Ovary (tissue), 9 donors: ENCODE data around the gene DPYSL5. TPM values are rescaled to one million over a fixed set of nuclear protein-coding genes. Genes with fewer than 3 reads are reported as not detected.

ENCODE experiments used
- DNase-seq, 5 donors: peaks; one replicate each; pipeline ENCODE4 v3.0.0-alpha.2; 2019 to 2020
- H3K27ac ChIP-seq, 2 donors: fragments of 200-600 bp; one replicate each; pipeline versions ENCODE4 v1.5.1 to v1.8.0; 2019 to 2022
- H3K27me3 ChIP-seq: fragments of 200-600 bp; one replicate; pipeline ENCODE4 v1.8.0; 2022
- H3K36me3 ChIP-seq: fragments of 200-600 bp; sonication (generic); one replicate; pipeline ENCODE4 v1.5.1; 2019
- H3K4me1 ChIP-seq: one replicate; pipeline ENCODE4 v1.8.1; 2013; ENCODE audit warnings: mild to moderate bottlenecking, moderate library complexity; ENCODE audit not compliant: insufficient read depth
- H3K4me3 ChIP-seq: fragments of 200-600 bp; sonication (generic); one replicate; pipeline ENCODE4 v1.5.1; 2017
- H3K9me3 ChIP-seq, 2 donors: fragments of 200-600 bp in 1 of 2; sonication (generic) in 1 of 2; one replicate each; pipeline versions ENCODE4 v1.5.1 to v1.8.1; 2013 to 2019; ENCODE audit warnings: mild to moderate bottlenecking in 1 of 2, moderate library complexity in 1 of 2
- EP300 ChIP-seq: sonication (generic); formaldehyde crosslinking; IDR thresholded peaks from one replicate; pipeline ENCODE4 v1.6.1; 2017; ENCODE audit warnings: antibody characterized with exemption
- POLR2A ChIP-seq: fragments of 450-650 bp; IDR thresholded peaks from one replicate; pipeline ENCODE4 v1.6.1; 2017; ENCODE audit warnings: antibody characterized with exemption, mild to moderate bottlenecking, moderate library complexity
- WGBS, 3 donors: extraction: QIAGEN DNeasy Blood & Tissue Kit in 1 of 3; methylation state at CpG; one replicate each; pipeline versions ENCODE4 v1.1.5 to v1.1.7; 2013 to 2017; 5-methylcytosine and 5-hydroxymethylcytosine counted together
- intact Hi-C, 4 donors: fragments of 100-400 bp; cut with DNase I; formaldehyde crosslinking; loops; one replicate each; pipeline versions ENCODE4 v1.11.0 to v1.15.1; 2022 to 2023
- polyA plus RNA-seq, 2 donors: library from polyadenylated mRNA; stranded (reverse); fragments of 200-250 nt in 1 of 2; fragments of 350-450 nt in 1 of 2; fragmentation: Illumina TruSeq in 1 of 2; extraction: RNeasy Lipid Tissue Mini Kit (QIAGEN cat#74804) in 1 of 2; gene quantifications; one replicate each; pipeline ENCODE4 v1.2.3, GENCODE V29; 2013 to 2014
- total RNA-seq, 7 donors: library from RNA; depleted of rRNA in 2 of 7; stranded (reverse); fragments of >200 nt in 2 of 7; fragmentation: NEBNext Ultra II Directional in 3 of 7; extraction: Animal tissue kit (Norgen Biotek cat#: 25700) in 3 of 7; gene quantifications; one replicate each; pipeline versions ENCODE4 v1.1.0 to v1.2.4, GENCODE V29; 2016 to 2023
- TF ChIP-seq, protein P1 (sequence below), 3 donors: fragments of 450-650 bp in 2 of 3; fragments of 200-600 bp in 1 of 3; IDR thresholded peaks; one replicate each; pipeline versions ENCODE4 v1.5.1 to v1.8.0; 2016 to 2022; ENCODE audit warnings: antibody characterized with exemption in 3 of 3, mild to moderate bottlenecking in 1 of 3
- donor health status: DM: no; HTN: no; CAD: no; lungs with moderate emphysema.
- donor health status: DM: no; HTN: no; CAD: no.
- donor health status: Bipolar disorder and iron deficiency.
- donor health status: DM: yes; HTN: yes; CAD: no.
- donor health status: DM: no; HTN: no; CAD: no.
- donor health status: DM: yes; HTN: yes; CAD: no.

DPYSL5 gene
- total and polyA plus RNA-seq, 9 donors: 0.05 to 0.78 (median 0.17) TPM; not detected in 3

DNA sequence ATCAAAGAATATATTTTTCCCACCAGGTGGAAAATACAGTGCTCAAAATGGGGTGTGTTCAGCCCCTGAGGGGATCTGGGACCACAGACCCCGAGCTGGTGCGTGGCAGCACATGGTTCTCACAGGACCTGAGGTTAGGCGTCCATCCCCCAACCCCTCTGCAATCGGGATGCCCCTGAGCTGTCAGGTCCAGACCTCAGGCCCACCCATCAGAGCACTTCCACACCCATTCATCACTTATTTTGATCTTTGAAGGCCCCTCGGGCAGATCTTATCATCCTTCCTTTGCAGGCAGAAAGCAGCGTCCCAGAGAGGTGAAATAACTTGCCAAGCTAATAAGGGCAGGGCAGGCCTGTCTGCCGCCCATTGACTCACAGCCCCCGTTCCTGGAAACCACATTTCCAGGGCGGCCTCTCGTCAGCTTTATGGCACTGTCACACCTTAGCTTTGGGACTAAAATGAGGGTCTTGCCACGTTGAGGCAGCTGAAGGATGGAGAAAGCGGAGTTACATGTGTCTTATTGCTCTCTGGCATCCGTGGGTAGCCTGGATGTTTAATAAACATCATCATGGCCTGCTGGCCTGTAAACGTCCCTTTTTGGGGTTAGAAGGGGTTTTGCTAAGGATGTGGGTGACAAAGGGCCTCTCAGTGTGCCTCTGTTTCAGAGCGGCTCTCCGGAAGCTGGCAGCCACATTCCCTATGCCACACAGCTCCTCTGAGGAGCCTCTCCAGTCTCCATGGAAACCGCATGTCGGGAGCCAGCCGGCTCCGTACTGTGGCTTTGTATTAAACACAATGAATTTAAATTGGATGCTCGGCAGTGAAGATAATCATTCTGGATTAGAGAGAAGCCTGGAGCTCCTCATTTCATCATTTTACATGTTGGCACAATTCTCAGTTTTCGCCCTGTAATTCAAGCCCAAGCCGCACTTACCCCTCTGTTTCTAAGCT is 64.3 kb downstream of the DPYSL5 start:
- Histone ChIP-seq H3K27me3 (no peaks in the 10 kb centered on the region), H3K27ac (no peak overlapping the region)
- no peak for DNase-seq

DNA sequence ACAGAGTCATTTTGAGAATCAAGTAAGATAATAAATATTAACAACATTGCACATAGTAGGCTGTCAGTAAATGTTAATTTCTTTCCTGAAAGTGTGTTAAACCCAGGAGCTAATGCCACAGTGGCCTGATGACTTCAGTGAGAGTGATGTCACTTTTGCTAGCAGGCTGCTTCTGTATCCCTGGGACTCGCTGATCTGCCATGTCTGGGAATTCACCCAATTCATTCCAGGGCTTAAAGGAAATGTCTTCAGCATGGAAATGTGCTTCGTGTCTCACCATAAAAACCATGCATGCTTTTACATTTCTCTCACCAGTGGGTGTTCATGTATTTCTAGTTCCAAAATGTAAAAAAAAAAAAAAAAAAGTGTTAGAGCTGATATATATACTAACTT is 65.7 kb downstream of the DPYSL5 start:
- no peak overlapping the region for H3K4me3 ChIP-seq
- WGBS, 3 donors: 11 to 19% (median 12%) methylated on average over 2 of the region's 2 CpGs

More for the DNA sequence above, 64.3 kb downstream of the DPYSL5 start:
- intact Hi-C loops: no loop called here
- TF ChIP-seq, protein P1, sequence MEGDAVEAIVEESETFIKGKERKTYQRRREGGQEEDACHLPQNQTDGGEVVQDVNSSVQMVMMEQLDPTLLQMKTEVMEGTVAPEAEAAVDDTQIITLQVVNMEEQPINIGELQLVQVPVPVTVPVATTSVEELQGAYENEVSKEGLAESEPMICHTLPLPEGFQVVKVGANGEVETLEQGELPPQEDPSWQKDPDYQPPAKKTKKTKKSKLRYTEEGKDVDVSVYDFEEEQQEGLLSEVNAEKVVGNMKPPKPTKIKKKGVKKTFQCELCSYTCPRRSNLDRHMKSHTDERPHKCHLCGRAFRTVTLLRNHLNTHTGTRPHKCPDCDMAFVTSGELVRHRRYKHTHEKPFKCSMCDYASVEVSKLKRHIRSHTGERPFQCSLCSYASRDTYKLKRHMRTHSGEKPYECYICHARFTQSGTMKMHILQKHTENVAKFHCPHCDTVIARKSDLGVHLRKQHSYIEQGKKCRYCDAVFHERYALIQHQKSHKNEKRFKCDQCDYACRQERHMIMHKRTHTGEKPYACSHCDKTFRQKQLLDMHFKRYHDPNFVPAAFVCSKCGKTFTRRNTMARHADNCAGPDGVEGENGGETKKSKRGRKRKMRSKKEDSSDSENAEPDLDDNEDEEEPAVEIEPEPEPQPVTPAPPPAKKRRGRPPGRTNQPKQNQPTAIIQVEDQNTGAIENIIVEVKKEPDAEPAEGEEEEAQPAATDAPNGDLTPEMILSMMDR (IDR thresholded peaks at IDR 0.05): no peak
- TF ChIP-seq POLR2A (no peak), EP300 (no peak)
- Histone ChIP-seq H3K4me1 (no peaks in the 10 kb centered on the region), H3K36me3 (no peaks in the 10 kb centered on the region), H3K9me3 (no peaks in the 10 kb centered on the region), H3K4me3 (no peak overlapping the region)
- 63 to 75% (median 71%) methylated on average over 23 of the region's 23 CpGs for WGBS, 3 donors

DNA sequence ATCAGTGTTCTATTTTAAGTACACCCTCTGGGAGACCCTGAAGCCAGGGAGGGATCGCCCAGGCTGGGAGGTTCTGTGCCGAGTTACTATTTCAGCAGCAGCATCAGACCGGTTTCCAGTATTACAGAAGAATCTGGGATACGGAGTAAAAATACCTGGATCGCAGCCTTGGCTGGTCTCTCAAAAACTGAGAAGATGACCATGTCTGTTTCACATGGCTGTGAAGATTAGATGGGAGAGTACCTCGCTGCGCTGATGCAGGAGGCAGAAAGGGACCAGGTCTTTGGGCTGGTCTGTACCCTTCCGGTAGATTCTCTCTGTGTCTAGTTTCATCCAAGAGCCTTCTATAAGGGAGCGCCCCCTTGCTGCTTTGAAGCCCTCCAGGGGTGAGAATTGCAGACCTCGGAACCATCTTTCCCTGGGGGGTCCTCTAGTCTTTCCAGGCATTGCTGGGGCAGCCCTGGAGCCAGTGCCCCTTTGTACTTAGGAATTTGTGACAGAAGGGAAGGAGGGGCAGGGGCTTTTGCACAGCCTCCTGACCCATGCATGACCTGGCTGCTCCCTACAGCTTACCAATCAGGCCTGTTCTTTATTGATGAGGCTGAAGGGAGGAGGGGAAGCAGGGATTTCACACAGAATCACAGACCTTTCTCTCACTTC is 66.2 kb downstream of the DPYSL5 start:
- DNase-seq: no peak
- no peaks in the 10 kb centered on the region for H3K4me1 ChIP-seq
- H3K4me3 ChIP-seq: no peak overlapping the region
- no peaks in the 10 kb centered on the region for H3K9me3 ChIP-seq
- H3K27me3 ChIP-seq: no peaks in the 10 kb centered on the region
- intact Hi-C loops: no loop called here
- WGBS, 3 donors: 39 to 45% (median 44%) methylated on average over 10 of the region's 10 CpGs
- TF ChIP-seq EP300: no peak
- no peak for TF ChIP-seq POLR2A
- TF ChIP-seq, protein P1 (IDR thresholded peaks at IDR 0.05): no peak
- no peaks in the 10 kb centered on the region for H3K36me3 ChIP-seq
- H3K27ac ChIP-seq: no peak overlapping the region

More for the DNA sequence above, 65.7 kb downstream of the DPYSL5 start:
- no peaks in the 10 kb centered on the region for H3K36me3 ChIP-seq
- TF ChIP-seq, protein P1 (IDR thresholded peaks at IDR 0.05): no peak
- TF ChIP-seq EP300: no peak
- TF ChIP-seq POLR2A: no peak
- intact Hi-C loops: no loop called here
- H3K4me1 ChIP-seq: no peaks in the 10 kb centered on the region
- H3K9me3 ChIP-seq: no peaks in the 10 kb centered on the region
- no peaks in the 10 kb centered on the region for H3K27me3 ChIP-seq
- H3K27ac ChIP-seq: no peak overlapping the region
- DNase-seq: no peak

DNA sequence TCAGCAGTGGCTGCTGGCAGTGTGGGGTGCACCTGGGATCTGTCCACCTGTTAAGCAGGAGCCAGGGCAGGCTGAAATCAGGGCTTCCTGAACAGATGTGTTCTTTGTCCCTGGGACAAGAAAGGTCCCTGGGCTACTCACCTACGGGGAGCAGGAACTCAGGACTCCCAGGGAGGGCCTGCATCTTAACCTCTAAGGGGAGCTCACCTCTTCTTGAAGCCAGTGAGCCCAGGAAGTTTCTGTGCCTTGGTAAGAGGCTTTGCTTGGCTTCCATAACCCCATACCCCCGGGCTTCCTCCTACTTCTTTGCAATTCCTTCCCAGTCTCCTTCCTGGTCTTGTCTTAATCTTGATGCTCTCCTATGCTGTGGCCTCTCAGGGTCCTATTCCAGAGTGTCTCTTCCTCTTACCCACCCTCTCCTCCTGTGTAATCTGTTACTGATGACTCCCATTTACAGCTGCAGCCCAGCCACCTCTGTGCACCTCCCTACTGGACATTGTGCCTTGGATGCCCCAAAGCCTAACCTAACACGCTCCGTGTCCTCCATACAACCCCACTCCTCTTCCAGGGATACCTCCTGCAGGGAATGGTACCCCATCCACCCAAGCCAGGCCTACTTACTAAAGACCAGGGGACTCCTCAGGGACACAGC is 66.9 kb downstream of the DPYSL5 start:
- Histone ChIP-seq H3K4me1 (no peaks in the 10 kb centered on the region), H3K4me3 (no peak overlapping the region), H3K9me3 (no peaks in the 10 kb centered on the region), H3K27ac (no peak overlapping the region), H3K36me3 (no peaks in the 10 kb centered on the region), H3K27me3 (no peaks in the 10 kb centered on the region)
- DNase-seq: no peak
- no peak for TF ChIP-seq POLR2A
- no peak for TF ChIP-seq EP300
- TF ChIP-seq, protein P1 (IDR thresholded peaks at IDR 0.05): no peak
- intact Hi-C loops: no loop called here
- 69 to 86% (median 75%) methylated on average over 4 of the region's 4 CpGs for WGBS, 3 donors
